ENCODE data around the gene FLOT2. TPM values are rescaled to one million over a fixed set of nuclear protein-coding genes. Genes with fewer than 3 reads are reported as not detected.

Gene FLOT2
- total and polyA plus RNA-seq, 10 of the 15 experiments (the other 5 are each of a cell fraction or from before 2014, with no cell fraction given): 56.8 to 302 (median 149) TPM

GRCh38 chr17:28898527-28898955 lies 1.0 kb upstream of the FLOT2 start:
- no peak for DNase-seq (ENCODE audit: low read depth, low spot score)
- 78% methylated on average over 12 of the region's 12 CpGs for WGBS (ENCODE audit: insufficient coverage, insufficient replicate concordance, low lambda C conversion rate, missing lambda C conversion rate)
- H3K79me2 ChIP-seq (ENCODE audit: control insufficient read depth, insufficient read depth, low read length): peaks cover 22% of the 10 kb centered on the region
- FAIRE-seq: no peak
- RAD21 ChIA-PET (ENCODE audit: unreplicated experiment): interaction anchor here (0.6 to 5.9 kb wide), 12 partner anchors 19 to 331 kb away, joined by 3 to 28 read pairs (median 6); partner anchors contain the start of genes FAM222B and RPL23A
- intact Hi-C loops (cut with micrococcal nuclease; ENCODE audit: unreplicated experiment) (no loop called here), in situ Hi-C loops (cut with MboI) (loop anchor here (25.0 kb wide), 1 partner anchor 1411 kb away; no protein-coding TSS in a partner anchor)
- TF ChIP-seq BRCA1 (IDR thresholded peaks at IDR 0.05; ENCODE audit: low read depth, low read length) (no peak), SREBF2 (IDR thresholded peaks at IDR 0.05; ENCODE audit: low read length) (no peak), RAD51 (IDR thresholded peaks at IDR 0.05) (no peak), SMAD1 (IDR thresholded peaks at IDR 0.05; ENCODE audit: low read depth, partially characterized antibody) (no peak), ZNF24 (IDR thresholded peaks at IDR 0.05) (no peak), GABPA (IDR thresholded peaks at IDR 0.05; ENCODE audit: low read depth) (no peak), MYB (IDR thresholded peaks at IDR 0.05; ENCODE audit: borderline replicate concordance, low read depth, low read length) (no peak), CREM (IDR thresholded peaks at IDR 0.05; ENCODE audit: low read depth) (no peak), BACH1 (IDR thresholded peaks at IDR 0.05; ENCODE audit: borderline replicate concordance) (no peak), PRDM15 (CRISPR knock-in tag; IDR thresholded peaks at IDR 0.05) (no peak), ZNF622 (IDR thresholded peaks at IDR 0.05) (no peak), IKZF2 (IDR thresholded peaks at IDR 0.05) (no peak), POLR2AphosphoS5 (IDR thresholded peaks at IDR 0.05; ENCODE audit: low read length) (no peak), ZZZ3 (IDR thresholded peaks at IDR 0.05; ENCODE audit: control insufficient read depth, insufficient read length, low read depth) (no peak), SUZ12 (IDR thresholded peaks at IDR 0.05; ENCODE audit: unreplicated experiment) (no peak), ASH2L (IDR thresholded peaks at IDR 0.05; ENCODE audit: borderline replicate concordance, low read depth) (no peak), HDAC2 (IDR thresholded peaks at IDR 0.05) (no peak)
- TF ChIP-seq, protein P1, sequence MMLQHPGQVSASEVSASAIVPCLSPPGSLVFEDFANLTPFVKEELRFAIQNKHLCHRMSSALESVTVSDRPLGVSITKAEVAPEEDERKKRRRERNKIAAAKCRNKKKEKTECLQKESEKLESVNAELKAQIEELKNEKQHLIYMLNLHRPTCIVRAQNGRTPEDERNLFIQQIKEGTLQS (IDR thresholded peaks at IDR 0.05; ENCODE audit: borderline replicate concordance, extremely low read depth, low read depth, low read length): no peak
- TF ChIP-seq, protein P2, sequence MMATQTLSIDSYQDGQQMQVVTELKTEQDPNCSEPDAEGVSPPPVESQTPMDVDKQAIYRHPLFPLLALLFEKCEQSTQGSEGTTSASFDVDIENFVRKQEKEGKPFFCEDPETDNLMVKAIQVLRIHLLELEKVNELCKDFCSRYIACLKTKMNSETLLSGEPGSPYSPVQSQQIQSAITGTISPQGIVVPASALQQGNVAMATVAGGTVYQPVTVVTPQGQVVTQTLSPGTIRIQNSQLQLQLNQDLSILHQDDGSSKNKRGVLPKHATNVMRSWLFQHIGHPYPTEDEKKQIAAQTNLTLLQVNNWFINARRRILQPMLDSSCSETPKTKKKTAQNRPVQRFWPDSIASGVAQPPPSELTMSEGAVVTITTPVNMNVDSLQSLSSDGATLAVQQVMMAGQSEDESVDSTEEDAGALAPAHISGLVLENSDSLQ (IDR thresholded peaks at IDR 0.05): no peak
- TF ChIP-seq, protein P3, sequence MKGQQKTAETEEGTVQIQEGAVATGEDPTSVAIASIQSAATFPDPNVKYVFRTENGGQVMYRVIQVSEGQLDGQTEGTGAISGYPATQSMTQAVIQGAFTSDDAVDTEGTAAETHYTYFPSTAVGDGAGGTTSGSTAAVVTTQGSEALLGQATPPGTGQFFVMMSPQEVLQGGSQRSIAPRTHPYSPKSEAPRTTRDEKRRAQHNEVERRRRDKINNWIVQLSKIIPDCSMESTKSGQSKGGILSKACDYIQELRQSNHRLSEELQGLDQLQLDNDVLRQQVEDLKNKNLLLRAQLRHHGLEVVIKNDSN (IDR thresholded peaks at IDR 0.05; ENCODE audit: borderline replicate concordance, extremely low read length, insufficient read depth, low read depth, low read length): no peak
- no peak overlapping the region for H3K27ac ChIP-seq (ENCODE audit: control insufficient read depth, insufficient read depth)
- no peaks in the 10 kb centered on the region for H3K27me3 ChIP-seq (replicated peaks in 1 of 2; ENCODE audit: control insufficient read depth in 2 of 2, insufficient read depth in 2 of 2, low read length in 1 of 2)
- H3K4me3 ChIP-seq: no peak overlapping the region
- CTCF ChIA-PET: interaction anchor here (0.6 to 17.3 kb wide), 9 partner anchors 9 to 390 kb away, joined by 3 to 175 read pairs (median 3); partner anchors contain the start of genes FAM222B, NEK8 and TLCD1
- ATAC-seq: no peak
- no peaks in the 10 kb centered on the region for H3K9me3 ChIP-seq (replicated peaks; ENCODE audit: control insufficient read depth, insufficient read depth, low read length)
- no peak overlapping the region for H3K4me2 ChIP-seq (ENCODE audit: control insufficient read depth, insufficient read depth)
- H4K20me1 ChIP-seq (ENCODE audit: control insufficient read depth, insufficient read depth): no peaks in the 10 kb centered on the region
- peaks cover 30% of the 10 kb centered on the region for H3K4me1 ChIP-seq (ENCODE audit: control insufficient read depth, insufficient read depth, low read length)
- POLR2A ChIA-PET: interaction anchor here (0.6 to 3.0 kb wide), 17 partner anchors 9 to 188 kb away, joined by 3 to 20 read pairs (median 5); partner anchors contain the start of genes ERAL1, FAM222B, NEK8 and PHF12
- BruUV-seq (replicated peaks): no TSS peak
- SMC1A ChIA-PET (ENCODE audit: uncharacterized antibody, unreplicated experiment): interaction anchor here (0.8 to 5.8 kb wide), 14 partner anchors 9 to 179 kb away, joined by 3 to 35 read pairs (median 4); partner anchors contain the start of genes FAM222B, NEK8, RPL23A and TLCD1
- H2AFZ ChIP-seq (ENCODE audit: control insufficient read depth, low read depth, low read length): no peak overlapping the region
- H3K36me3 ChIP-seq (ENCODE audit: control insufficient read depth in 2 of 2, insufficient read depth in 2 of 2, low read length in 1 of 2): no peaks in the 10 kb centered on the region
- H3K9ac ChIP-seq (ENCODE audit: control insufficient read depth, insufficient read depth, low read length): no peak overlapping the region; the same call in 1 of the 2 replicates

Data from GM12878 (cell line).